Neural progenitor cell (in vitro differentiated cells): Measurements from ENCODE around the gene TRPM1. TPM values are rescaled to one million over a fixed set of nuclear protein-coding genes. Genes with fewer than 3 reads are reported as not detected.

ENCODE experiments used
- DNase-seq: peaks from one replicate; pipeline ENCODE4 v3.0.0-alpha.2; 2016; ENCODE audit warnings: low spot score
- H2AFZ ChIP-seq: fragments of 200-600 bp; sonication (generic); replicated peaks from 2 replicates; pipeline ENCODE4 v1.6.1; 2016; ENCODE audit warnings: antibody characterized with exemption
- H3F3A ChIP-seq: fragments of 200-600 bp; sonication (generic); 2 replicates; pipeline ENCODE4 v1.6.1; 2016; ENCODE audit warnings: antibody characterized with exemption, low read depth
- H3K27ac ChIP-seq: fragments of 200-600 bp; sonication (generic); 2 replicates; pipeline ENCODE4 v1.5.1; 2016; ENCODE audit warnings: mild to moderate bottlenecking
- H3K27me3 ChIP-seq: fragments of 200-600 bp; sonication (generic); 2 replicates; pipeline ENCODE4 v1.6.1; 2016; ENCODE audit warnings: mild to moderate bottlenecking, moderate library complexity
- H3K36me3 ChIP-seq: fragments of 200-600 bp; sonication (generic); 2 replicates; pipeline ENCODE4 v1.5.1; 2016
- H3K4me1 ChIP-seq: fragments of 200-600 bp; sonication (generic); 2 replicates; pipeline ENCODE4 v1.6.1; 2016; ENCODE audit warnings: mixed run types
- H3K4me2 ChIP-seq: fragments of 200-600 bp; sonication (generic); 2 replicates; pipeline ENCODE4 v1.6.1; 2016
- H3K4me3 ChIP-seq: fragments of 200-600 bp; sonication (generic); 2 replicates; pipeline ENCODE4 v1.5.1; 2016
- H3K79me2 ChIP-seq: fragments of 200-600 bp; sonication (generic); 2 replicates; pipeline ENCODE4 v1.6.1; 2016; ENCODE audit warnings: low read depth
- H3K9ac ChIP-seq: fragments of 200-600 bp; sonication (generic); 2 replicates; pipeline ENCODE4 v1.6.1; 2016
- H3K9me3 ChIP-seq: fragments of 200-600 bp; sonication (generic); 2 replicates; pipeline ENCODE4 v1.5.1; 2016; ENCODE audit warnings: low read depth
- H4K20me1 ChIP-seq: fragments of 200-600 bp; sonication (generic); 2 replicates; pipeline ENCODE4 v1.6.1; 2016; ENCODE audit warnings: low read depth
- H3K27ac Mint-ChIP-seq: 3 replicates; pipeline ENCODE4 v1.8.0; 2021; ENCODE audit warnings: mixed read lengths
- H3K27me3 Mint-ChIP-seq: 2 replicates; pipeline ENCODE4 v1.8.0; 2022; ENCODE audit warnings: low read depth, mild to moderate bottlenecking, inconsistent platforms, moderate library complexity, mixed read lengths; ENCODE audit not compliant: insufficient read depth
- H3K36me3 Mint-ChIP-seq: 3 replicates; pipeline ENCODE4 v1.8.0; 2021; ENCODE audit warnings: mixed read lengths
- H3K4me1 Mint-ChIP-seq: 3 replicates; pipeline ENCODE4 v1.8.0; 2021; ENCODE audit warnings: mixed read lengths
- H3K4me3 Mint-ChIP-seq: 3 replicates; pipeline ENCODE4 v1.8.0; 2021; ENCODE audit warnings: mild to moderate bottlenecking, moderate library complexity, mixed read lengths
- H3K9me3 Mint-ChIP-seq: 3 replicates; pipeline ENCODE4 v1.8.0; 2020; ENCODE audit warnings: mixed read lengths
- CTCF ChIP-seq: fragments of 200-600 bp; sonication (generic); IDR thresholded peaks from 2 replicates; pipeline ENCODE4 v1.5.1; 2017; ENCODE audit warnings: antibody characterized with exemption, mild to moderate bottlenecking
- EZH2 ChIP-seq: fragments of 200-600 bp; sonication (generic); IDR thresholded peaks from 2 replicates; pipeline ENCODE4 v1.6.1; 2017; ENCODE audit warnings: antibody characterized with exemption, mild to moderate bottlenecking, moderate library complexity
- EZH2phosphoT487 ChIP-seq: fragments of 200-600 bp; sonication (generic); IDR thresholded peaks from 2 replicates; pipeline ENCODE4 v1.6.1; 2017; ENCODE audit warnings: antibody characterized with exemption
- total RNA-seq: library from RNA; depleted of rRNA; stranded (reverse); fragments of >200 nt; gene quantifications from 2 replicates; pipeline ENCODE4 v1.2.3, GENCODE V29; 2015; ENCODE audit warnings: low replicate concordance

TRPM1 gene
- total RNA-seq, 1 donor from 2014 or later: not detected

- H3K79me2 ChIP-seq: no peaks in the 10 kb centered on the region
- H4K20me1 ChIP-seq: no peaks in the 10 kb centered on the region
- no peaks in the 10 kb centered on the region for H3K36me3 ChIP-seq
- H3K27ac ChIP-seq: no peak overlapping the region
- no peaks in the 10 kb centered on the region for H3F3A ChIP-seq
- peak overlapping the region; percentile 28 for H3K4me2 ChIP-seq
- TF ChIP-seq CTCF (no peak), EZH2phosphoT487 (no peak), EZH2 (no peak)
- no peak overlapping the region for H3K4me3 ChIP-seq
- no peaks in the 10 kb centered on the region for H3K9me3 ChIP-seq
- Mint-ChIP-seq H3K27me3 (peaks cover 4% of the 10 kb centered on the region), H3K27ac (no peak overlapping the region), H3K36me3 (no peaks in the 10 kb centered on the region), H3K4me1 (peaks cover 9% of the 10 kb centered on the region), H3K4me3 (no peak overlapping the region), H3K9me3 (no peaks in the 10 kb centered on the region)
- DNase-seq: peak; percentile 36
- peaks cover 22% of the 10 kb centered on the region for H3K4me1 ChIP-seq
- peak overlapping the region; percentile 53 for H2AFZ ChIP-seq
- H3K9ac ChIP-seq: no peak overlapping the region
- H3K27me3 ChIP-seq: peaks cover 25% of the 10 kb centered on the region
Measured at GRCh38 chr15:31078471-31078870, 23.1 kb downstream of the TRPM1 start.

GRCh38 chr15:31077941-31078340 lies 23.6 kb downstream of the TRPM1 start:
- DNase-seq: no peak
- Mint-ChIP-seq H3K4me3 (no peak overlapping the region), H3K27me3 (peaks cover 4% of the 10 kb centered on the region), H3K36me3 (no peaks in the 10 kb centered on the region), H3K4me1 (peaks cover 7% of the 10 kb centered on the region), H3K27ac (no peak overlapping the region), H3K9me3 (no peaks in the 10 kb centered on the region)
- Histone ChIP-seq H3F3A (no peaks in the 10 kb centered on the region), H4K20me1 (no peaks in the 10 kb centered on the region), H3K9me3 (no peaks in the 10 kb centered on the region), H3K27me3 (peaks cover 25% of the 10 kb centered on the region), H3K79me2 (no peaks in the 10 kb centered on the region), H3K36me3 (no peaks in the 10 kb centered on the region), H3K4me1 (peaks cover 22% of the 10 kb centered on the region), H3K9ac (no peak overlapping the region), H3K27ac (no peak overlapping the region), H3K4me3 (no peak overlapping the region), H3K4me2 (no peak overlapping the region), H2AFZ (peak overlapping the region; percentile 53)
- TF ChIP-seq CTCF (no peak), EZH2phosphoT487 (no peak), EZH2 (no peak)

- Histone ChIP-seq H3K27ac (no peak overlapping the region), H2AFZ (no peak overlapping the region), H3K79me2 (no peaks in the 10 kb centered on the region), H3K4me3 (no peak overlapping the region), H4K20me1 (no peaks in the 10 kb centered on the region), H3K36me3 (no peaks in the 10 kb centered on the region), H3F3A (no peaks in the 10 kb centered on the region), H3K9me3 (no peaks in the 10 kb centered on the region), H3K27me3 (peaks cover 25% of the 10 kb centered on the region), H3K9ac (no peak overlapping the region), H3K4me2 (no peak overlapping the region), H3K4me1 (peaks cover 22% of the 10 kb centered on the region)
- no peak for DNase-seq
- Mint-ChIP-seq H3K27ac (peak overlapping the region; percentile 83), H3K4me3 (no peak overlapping the region), H3K9me3 (no peaks in the 10 kb centered on the region), H3K36me3 (no peaks in the 10 kb centered on the region), H3K27me3 (peaks cover 4% of the 10 kb centered on the region), H3K4me1 (peaks cover 4% of the 10 kb centered on the region)
- no peak for TF ChIP-seq EZH2
- TF ChIP-seq CTCF: no peak
- no peak for TF ChIP-seq EZH2phosphoT487
Measured at GRCh38 chr15:31077181-31077580, 24.3 kb downstream of the TRPM1 start.
